ENCODE measurements around the gene MITF. TPM values are rescaled to one million over a fixed set of nuclear protein-coding genes. Genes with fewer than 3 reads are reported as not detected.

MITF gene
- polyA plus RNA-seq, 1 donor = 40.7 TPM

DNA sequence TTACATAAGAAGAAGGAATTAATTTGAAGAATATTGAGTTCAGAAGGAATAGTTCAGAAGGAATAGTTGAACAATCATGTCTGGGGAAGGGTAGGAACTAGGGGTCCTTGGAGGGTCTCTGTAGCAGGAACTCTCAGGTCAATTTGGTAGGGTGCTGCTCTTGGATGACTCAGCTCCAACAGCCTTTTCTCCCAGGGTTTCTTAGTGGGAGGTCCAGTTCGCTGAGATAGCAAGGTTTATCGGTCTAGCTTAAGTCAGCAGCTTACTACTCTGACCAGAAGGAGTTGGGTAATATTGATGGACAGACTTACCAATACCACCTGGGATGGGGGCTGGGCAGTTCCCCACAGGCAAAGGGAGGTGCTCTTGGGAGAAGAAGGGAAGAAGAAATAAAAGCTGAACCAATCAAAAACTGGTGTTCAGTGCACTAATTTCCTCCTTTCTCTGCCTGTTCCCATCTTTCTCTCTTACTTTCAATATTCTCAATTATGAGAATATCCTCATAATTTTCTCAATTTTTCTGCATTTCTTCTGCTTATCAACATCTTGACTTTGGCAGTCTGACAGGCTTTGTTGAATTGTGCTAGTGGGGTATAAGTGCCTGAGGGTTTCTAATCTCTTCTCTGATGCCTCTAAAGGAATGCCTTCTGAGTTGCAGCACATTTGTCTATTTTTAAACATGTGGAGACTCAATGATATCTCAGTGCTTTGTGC lies 14.4 kb upstream of the MITF start:
- no peak for DNase-seq

DNA sequence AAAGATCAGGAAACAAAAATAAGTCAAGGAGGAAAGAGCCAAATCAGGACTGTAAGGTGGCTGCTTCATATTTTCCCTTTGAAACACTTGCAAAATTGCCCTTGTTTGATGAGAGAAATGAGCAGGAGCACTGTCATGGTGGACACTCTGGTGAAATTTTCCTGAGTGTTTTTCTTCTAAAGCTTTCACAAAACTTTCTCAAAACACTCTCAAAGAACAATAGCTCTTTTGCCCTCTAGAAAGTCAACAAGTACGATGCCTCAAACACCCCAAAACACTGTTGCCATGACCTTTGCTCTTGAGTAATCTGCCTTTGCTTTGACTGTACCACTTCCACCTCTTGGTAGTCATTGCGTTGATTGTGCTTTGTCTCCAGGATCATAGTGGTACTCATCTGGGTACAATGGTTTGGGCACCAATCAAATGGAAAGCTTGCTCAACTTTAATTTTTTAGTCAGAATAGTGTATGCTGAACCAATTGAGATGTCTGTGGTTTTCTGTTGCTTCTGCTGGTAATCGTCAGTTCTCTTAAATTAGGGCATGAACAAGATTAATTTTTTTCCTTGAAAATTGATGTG lies 13.2 kb upstream of the MITF start:
- no peak for DNase-seq

DNA sequence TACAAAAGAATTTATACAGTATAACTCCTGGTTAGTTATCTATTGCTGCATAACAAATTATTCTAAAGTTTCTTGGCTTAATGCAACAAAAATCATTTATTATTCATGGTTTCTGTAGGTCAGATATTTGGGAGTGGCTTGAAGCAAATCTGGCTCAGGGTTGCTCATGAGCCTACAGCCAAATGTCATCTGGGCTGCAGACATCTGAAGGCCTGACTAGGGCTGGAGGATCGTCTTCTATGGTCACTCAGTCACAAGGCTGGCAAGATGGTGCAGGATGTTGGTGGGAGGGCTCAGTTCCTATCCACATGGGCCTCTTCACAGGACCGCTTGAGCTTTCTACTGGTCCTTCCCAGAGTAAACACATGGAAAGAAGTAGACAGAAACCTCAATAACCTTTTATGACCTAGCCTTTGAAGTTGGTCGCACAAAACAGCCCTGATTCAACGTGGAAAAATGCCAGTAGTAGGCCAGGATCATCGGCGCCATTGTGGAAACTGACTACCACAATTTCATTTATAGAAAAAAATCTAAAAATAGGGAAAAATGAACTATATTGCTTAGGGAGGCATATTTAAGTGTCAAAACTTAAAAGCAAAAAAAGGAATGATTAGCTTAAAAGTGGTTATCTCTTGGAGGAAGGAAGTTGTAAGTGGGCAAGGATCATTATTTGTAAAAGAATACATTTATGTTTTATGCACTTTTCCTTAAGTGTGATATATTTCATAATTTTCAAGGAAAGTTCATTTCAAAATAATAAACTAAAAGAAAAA lies 9.9 kb upstream of the MITF start:
- DNase-seq = no peak

GRCh38 chr3:69731080-69731479 lies 8.2 kb upstream of the MITF start:
- no peak for DNase-seq

GRCh38 chr3:69735893-69736292 lies 3.4 kb upstream of the MITF start:
- DNase-seq = no peak

DNA sequence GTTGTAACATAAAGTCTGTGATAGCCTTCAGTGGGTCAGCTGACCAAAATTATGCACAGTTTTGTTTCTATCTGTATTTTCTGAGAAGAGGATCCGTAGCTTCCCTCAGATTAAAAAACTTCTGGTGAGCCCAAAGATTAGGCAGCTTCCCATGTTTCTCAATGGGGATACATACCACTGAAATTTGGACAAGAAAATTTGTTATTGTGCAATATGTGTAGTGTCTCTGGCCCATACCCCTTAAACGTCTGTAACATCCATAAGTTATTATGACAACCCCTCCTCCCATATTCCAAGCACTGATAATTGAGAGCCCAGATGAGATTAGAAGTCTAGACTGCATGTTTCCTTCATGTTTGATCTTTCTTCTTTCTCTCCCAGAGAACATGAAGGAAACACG lies 1.9 kb upstream of the MITF start:
- DNase-seq = no peak

- DNase-seq = no peak
These were observed 949 bp upstream of the MITF start for GRCh38 chr3:69738315-69738714.

GRCh38 chr3:69738859-69739203 lies 433 bp upstream of the MITF start:
- DNase-seq = no peak

- no peak for DNase-seq
These were observed 1.1 kb downstream of the MITF start for GRCh38 chr3:69740103-69741021.

GRCh38 chr3:69741032-69741767 lies 1.9 kb downstream of the MITF start:
- DNase-seq = no peak

- no peak for DNase-seq
These were observed 3.1 kb downstream of the MITF start for GRCh38 chr3:69742391-69742790.

DNA sequence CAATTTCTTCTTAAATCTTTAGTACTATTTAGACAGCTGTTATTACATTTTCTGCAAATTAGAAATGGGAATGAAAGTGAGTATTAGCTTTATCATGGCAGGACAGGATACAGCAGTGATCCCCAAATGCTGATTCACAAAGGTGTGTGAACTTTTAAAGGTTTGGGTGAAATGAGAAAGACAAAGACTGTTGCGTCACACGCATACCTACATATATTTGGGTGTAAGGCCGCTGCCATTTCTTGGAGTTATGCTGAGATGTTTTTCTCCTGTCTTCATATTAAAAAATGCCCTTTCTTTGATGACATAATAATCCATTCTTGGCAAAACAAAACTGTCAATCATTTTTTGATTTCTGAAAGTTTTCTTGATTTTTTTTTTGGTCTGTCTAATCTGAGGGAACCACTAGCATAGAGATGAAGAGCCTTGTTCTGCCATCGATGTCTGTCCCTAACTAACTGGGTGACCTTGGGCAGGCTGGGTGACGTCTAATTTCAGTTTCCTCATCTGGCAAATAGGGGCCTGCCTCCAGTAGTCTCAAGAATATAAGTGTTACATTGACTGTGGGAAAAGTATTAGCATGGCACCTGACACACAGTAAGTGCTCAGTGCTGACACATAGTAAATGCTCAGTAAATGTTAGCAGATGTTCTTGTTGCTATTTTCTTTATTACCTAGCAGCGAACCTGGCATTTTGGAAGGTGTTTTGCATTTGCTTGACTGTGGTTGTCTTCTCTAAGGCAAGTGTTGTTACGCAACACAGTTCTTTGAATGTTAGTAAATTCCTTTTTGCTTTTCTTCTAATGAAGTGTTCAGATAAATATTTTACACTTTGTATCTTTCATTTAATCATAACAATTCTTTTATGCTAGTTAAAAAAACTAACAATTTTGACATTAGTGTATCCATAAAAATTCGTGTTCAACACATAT lies 5.0 kb downstream of the MITF start:
- DNase-seq = no peak

DNA sequence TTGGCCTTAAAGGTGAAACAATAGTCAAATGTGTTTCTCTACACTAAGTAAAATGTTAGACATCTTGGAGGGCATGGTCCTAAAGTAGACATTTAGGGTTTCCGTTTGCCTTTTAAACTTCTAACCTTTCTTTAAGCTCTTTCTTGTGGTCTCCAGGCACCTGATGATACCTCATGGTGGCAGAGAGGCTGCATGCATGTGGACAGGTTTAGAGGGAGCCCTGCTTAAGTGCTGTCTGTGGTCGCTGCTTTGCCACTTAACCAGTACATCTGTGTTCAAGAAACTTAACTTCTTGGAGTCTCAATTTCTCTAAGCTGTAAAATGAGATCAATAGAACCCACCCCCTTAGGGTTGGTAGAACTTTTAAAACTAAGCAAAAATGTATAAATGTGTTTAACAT lies 6.2 kb downstream of the MITF start:
- no peak for DNase-seq

GRCh38 chr3:69746119-69746518 lies 6.9 kb downstream of the MITF start:
- no peak for DNase-seq

- no peak for DNase-seq
These were observed 8.4 kb downstream of the MITF start for GRCh38 chr3:69747511-69748258.

DNA sequence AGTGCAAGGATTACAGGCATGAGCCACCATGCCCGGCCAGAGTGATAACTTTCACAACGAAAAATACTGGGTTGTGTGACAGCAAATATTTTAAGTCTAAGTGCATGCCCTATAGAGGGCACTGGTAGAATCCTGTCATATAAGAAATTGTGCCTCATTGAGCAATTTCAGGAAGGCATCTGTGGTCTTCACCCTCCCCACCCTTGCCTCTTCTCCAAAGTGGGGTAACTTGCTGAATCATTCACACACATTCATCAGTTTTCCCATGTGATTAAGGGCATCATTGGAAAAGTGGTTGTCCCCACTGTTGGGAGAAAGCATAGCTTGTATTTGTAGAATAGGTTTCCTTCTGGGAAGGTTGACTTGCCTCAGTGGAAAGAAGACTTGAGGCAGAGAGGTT lies 9.2 kb downstream of the MITF start:
- no peak for DNase-seq

GRCh38 chr3:69749461-69749860 lies 10.2 kb downstream of the MITF start:
- DNase-seq = no peak

DNA sequence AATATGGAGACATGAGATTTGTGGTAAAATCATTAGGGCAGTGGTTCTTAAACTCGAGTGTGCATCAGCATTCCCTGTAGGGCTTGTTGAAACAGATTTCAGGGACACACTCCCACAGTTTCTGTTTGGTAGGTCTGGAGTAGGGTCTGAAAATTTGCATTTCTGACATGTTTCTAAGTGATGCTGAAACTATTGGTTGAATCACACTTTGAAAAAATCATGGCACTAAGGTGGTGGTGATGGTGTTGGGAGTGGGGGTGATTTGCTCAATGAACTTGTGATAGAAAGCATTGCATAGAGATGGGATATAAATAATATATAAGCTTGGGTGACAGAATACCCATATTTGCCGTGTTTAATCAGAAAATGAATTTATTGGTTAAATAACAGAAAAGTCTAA lies 11.3 kb downstream of the MITF start:
- no peak for DNase-seq

DNA sequence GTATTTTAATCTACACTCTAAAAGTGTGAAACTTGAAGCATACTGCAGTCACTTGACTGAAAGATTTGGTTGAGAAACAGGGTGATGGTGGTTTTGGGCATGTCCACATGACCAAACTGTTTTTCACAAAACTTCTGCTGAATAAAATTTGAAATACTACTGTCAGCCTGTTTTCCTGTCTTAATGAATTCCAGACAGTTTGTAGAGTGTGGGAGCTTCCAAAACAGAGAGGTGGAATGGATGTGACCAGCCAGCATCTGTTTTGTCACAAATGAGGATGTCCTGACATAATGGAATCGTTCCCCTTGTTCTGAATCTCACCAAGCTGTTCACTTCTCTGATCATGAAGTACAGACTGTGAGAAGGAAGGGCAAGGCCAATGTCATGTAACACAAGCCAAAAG lies 11.8 kb downstream of the MITF start:
- no peak for DNase-seq

DNA sequence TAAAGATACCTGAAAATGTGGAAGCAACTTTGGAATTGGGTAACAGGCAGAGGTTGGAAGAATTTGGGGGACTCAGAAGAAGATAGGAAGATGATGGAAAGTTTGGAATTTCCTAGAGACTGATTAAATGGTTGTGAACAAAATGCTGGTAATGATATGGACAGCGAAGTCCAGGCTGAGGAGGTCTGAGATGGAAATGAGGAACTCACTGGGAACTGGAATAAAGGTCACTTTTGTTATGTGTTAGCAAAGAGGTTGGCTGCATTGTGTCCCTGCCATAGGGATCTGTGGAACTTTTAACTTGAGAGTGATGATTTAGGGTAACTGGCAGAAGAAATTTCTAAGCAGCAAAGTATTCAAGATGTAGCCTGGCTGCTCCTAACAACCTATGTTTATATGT lies 13.0 kb downstream of the MITF start:
- DNase-seq = no peak
